H1 (cell line): Measurements from ENCODE around the gene GADL1.

ENCODE experiments used
- ATF3 ChIP-seq: IDR thresholded peaks from 2 replicates; pipeline ENCODE4 v1.6.1; 2011; ENCODE audit warnings: low read depth, mild to moderate bottlenecking, low read length; ENCODE audit not compliant: insufficient read depth
- CTCF ChIP-seq, 3 experiments: IDR thresholded peaks; 1 replicate in 2 of 3; 2 replicates in 1 of 3; pipeline versions ENCODE4 v1.5.1 to v1.6.1; 2011; ENCODE audit warnings: low read length in 3 of 3, mild to moderate bottlenecking in 3 of 3, inconsistent platforms in 2 of 3, low read depth in 1 of 3, moderate library complexity in 1 of 3; ENCODE audit not compliant: insufficient read depth in 1 of 3; ENCODE audit errors: control extremely low read depth in 1 of 3
- E2F6 ChIP-seq: IDR thresholded peaks from 2 replicates; pipeline ENCODE4 v1.6.1; 2012; ENCODE audit warnings: inconsistent platforms
- GTF2F1 ChIP-seq: IDR thresholded peaks from 2 replicates; pipeline ENCODE4 v1.6.1; 2012; ENCODE audit warnings: low read depth, low read length, improper control_type of control experiment, borderline replicate concordance
- MAFK ChIP-seq: IDR thresholded peaks from 2 replicates; pipeline ENCODE4 v1.6.1; 2012; ENCODE audit warnings: low read depth, mild to moderate bottlenecking, improper control_type of control experiment, low read length
- RBBP5 ChIP-seq: IDR thresholded peaks from 2 replicates; pipeline ENCODE4 v1.7.1; 2012; ENCODE audit warnings: low read depth, mild to moderate bottlenecking, inconsistent platforms, low read length, moderate library complexity, borderline replicate concordance
- TAF1 ChIP-seq: IDR thresholded peaks from 2 replicates; pipeline ENCODE4 v1.6.1; 2011; ENCODE audit warnings: mild to moderate bottlenecking, low read depth, low read length
- TBP ChIP-seq: IDR thresholded peaks from 2 replicates; pipeline ENCODE4 v1.6.1; 2011; ENCODE audit warnings: low read depth, low read length, improper control_type of control experiment

- TF ChIP-seq CTCF (IDR thresholded peaks at IDR 0.05; ENCODE audit: control extremely low read depth in 1 of 3, insufficient read depth in 1 of 3, low read depth in 1 of 3, low read length in 3 of 3) (no peak), ATF3 (no peak), TAF1 (no peak), TBP (no peak), E2F6 (no peak), GTF2F1 (no peak), MAFK (no peak), RBBP5 (no peak)
Measured at GRCh38 chr3:30707825-30708224, 186.6 kb downstream of the GADL1 start.
